Erythroblast (primary cell): ENCODE results near the gene MAPK8.

Experiments used
- GATA1 ChIP-seq: IDR thresholded peaks from 2 replicates; pipeline ENCODE4 v1.6.1; 2011; ENCODE audit warnings: low read depth, mild to moderate bottlenecking, control low read depth, low read length, moderate library complexity
- POLR2A ChIP-seq: IDR thresholded peaks from 2 replicates; pipeline ENCODE4 v1.6.1; 2011; ENCODE audit warnings: mild to moderate bottlenecking, low read length

- TF ChIP-seq POLR2A (no peak), GATA1 (no peak)
These were observed 23.6 kb upstream of the MAPK8 start for GRCh38 chr10:48282829-48283228.
